ENCODE measurements around the gene DSCAML1. TPM values are rescaled to one million over a fixed set of nuclear protein-coding genes. Genes with fewer than 3 reads are reported as not detected.

The DSCAML1 gene
- polyA plus RNA-seq, 2 donors = 0.04 TPM

DNA sequence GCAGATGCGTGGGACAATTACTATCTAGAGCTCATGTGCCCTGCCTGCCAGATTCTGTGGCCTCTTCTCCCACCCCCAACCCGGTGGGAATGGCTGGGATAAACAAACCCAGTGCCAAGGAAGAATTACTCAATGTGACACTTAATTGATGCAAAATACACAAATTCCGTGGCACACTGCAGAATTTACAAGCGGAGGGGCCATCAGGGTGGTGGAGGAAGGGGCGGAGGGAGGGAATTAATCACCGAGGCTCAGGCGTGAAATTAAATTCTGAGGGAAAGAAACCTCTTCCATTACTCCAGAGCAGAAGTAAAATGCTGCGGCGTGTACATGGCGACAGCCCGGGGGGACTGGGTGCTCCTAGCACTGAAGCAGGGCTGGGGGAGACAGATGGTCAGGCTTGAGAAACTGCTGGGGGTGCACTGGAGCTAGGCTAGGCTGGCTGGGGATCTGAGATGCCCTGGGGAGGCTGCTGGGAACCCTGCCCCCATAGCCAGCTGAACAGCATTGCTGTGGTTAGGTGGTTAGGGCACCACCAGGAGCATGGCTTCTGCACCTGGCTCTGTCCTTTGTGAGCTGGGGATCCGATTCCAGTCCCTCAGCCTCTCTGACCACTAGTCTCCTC is 268.8 kb downstream of the DSCAML1 start:
- no peaks in the 10 kb centered on the region for H3K27me3 ChIP-seq (ENCODE audit: control insufficient read depth in 1 of 2, insufficient read depth in 2 of 2, low read length in 2 of 2)
- H3K36me3 ChIP-seq (ENCODE audit: control insufficient read depth in 2 of 2, insufficient read depth in 2 of 2, low read length in 1 of 2) = no peaks in the 10 kb centered on the region
- H3K4me3 ChIP-seq (ENCODE audit: low read depth in 1 of 2, low read length in 2 of 2) = no peak overlapping the region
- no peak overlapping the region for H3K27ac ChIP-seq (ENCODE audit: low read depth in 2 of 2, low read length in 1 of 2)
- H3K4me1 ChIP-seq (ENCODE audit: control insufficient read depth in 2 of 2, insufficient read depth in 2 of 2, low read length in 1 of 2) = no peaks in the 10 kb centered on the region
- no peaks in the 10 kb centered on the region for H3K9me3 ChIP-seq (ENCODE audit: control insufficient read depth in 2 of 2, insufficient read depth in 1 of 2, low read depth in 1 of 2, low read length in 1 of 2)
- WGBS, 2 donors = 46 to 58% methylated on average over 12 of the region's 12 CpGs

DNA sequence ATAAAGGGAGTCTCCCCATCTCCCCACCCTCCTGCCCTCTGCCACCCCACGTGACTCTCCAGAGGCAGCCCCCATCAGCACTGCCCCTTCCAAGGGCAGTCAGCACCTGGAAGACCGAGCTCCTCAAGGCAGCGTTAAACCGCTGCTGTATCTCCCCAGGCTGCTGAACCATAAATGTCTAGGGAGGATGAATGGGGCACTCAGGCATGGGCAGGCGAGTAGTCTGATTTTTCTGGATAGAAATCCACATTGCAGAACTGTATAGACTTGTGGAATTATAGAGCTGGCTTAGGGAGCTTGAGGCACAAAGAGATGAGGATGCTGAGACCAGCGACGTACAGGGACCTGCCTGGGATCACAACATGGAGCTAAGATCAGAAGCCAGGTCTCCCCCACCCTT is 269.7 kb downstream of the DSCAML1 start:
- H3K9me3 ChIP-seq (ENCODE audit: control insufficient read depth in 2 of 2, insufficient read depth in 1 of 2, low read depth in 1 of 2, low read length in 1 of 2) = no peaks in the 10 kb centered on the region
- no peak overlapping the region for H3K27ac ChIP-seq (ENCODE audit: low read depth in 2 of 2, low read length in 1 of 2)
- WGBS, 2 donors = 67 to 78% methylated on average over 7 of the region's 7 CpGs

DNA sequence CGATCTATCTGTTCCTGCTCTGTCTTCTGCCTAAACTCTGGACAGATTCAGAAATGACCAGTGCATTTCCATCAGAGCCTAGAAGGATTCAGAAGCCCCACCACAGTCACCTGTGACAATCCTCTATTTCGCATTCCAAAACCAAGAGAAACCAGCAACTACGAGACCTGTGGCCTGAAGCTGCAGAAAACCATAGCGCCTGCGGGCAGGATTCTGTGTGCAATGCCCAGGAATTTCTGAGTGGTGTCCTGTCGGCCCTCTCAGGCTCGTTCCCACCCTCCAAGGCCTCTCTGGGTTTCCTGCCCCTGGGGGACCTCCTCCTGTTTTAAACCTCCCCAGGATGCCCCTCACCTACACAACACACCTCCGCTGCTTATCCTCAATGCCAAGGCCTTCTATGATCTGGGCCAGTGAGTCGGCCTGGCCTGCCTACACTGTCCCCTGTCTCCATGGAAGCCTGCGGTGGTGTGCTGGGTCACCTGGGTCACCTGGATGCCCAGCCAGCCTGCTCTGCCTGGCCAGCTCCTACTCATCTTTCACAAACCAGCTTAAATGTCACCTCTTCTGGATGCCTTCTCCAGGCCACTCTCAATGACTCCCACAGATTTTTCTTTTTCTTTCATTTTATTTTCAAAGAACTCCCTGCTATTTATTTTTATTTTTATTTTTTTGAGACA is 271.0 kb downstream of the DSCAML1 start:
- 88 to 90% methylated on average over 10 of the region's 10 CpGs for WGBS, 2 donors
- no peak overlapping the region for H3K27ac ChIP-seq (ENCODE audit: low read depth in 2 of 2, low read length in 1 of 2)
- no peak overlapping the region for H3K4me3 ChIP-seq (ENCODE audit: low read depth in 1 of 2, low read length in 2 of 2)
- no peaks in the 10 kb centered on the region for H3K36me3 ChIP-seq (ENCODE audit: control insufficient read depth in 2 of 2, insufficient read depth in 2 of 2, low read length in 1 of 2)
- no peaks in the 10 kb centered on the region for H3K4me1 ChIP-seq (ENCODE audit: control insufficient read depth in 2 of 2, insufficient read depth in 2 of 2, low read length in 1 of 2)
- no peaks in the 10 kb centered on the region for H3K27me3 ChIP-seq (ENCODE audit: control insufficient read depth in 1 of 2, insufficient read depth in 2 of 2, low read length in 2 of 2)
- no peaks in the 10 kb centered on the region for H3K9me3 ChIP-seq (ENCODE audit: control insufficient read depth in 2 of 2, insufficient read depth in 1 of 2, low read depth in 1 of 2, low read length in 1 of 2)

More for the DNA sequence above, 269.7 kb downstream of the DSCAML1 start:
- no peaks in the 10 kb centered on the region for H3K27me3 ChIP-seq (ENCODE audit: control insufficient read depth in 1 of 2, insufficient read depth in 2 of 2, low read length in 2 of 2)
- no peaks in the 10 kb centered on the region for H3K36me3 ChIP-seq (ENCODE audit: control insufficient read depth in 2 of 2, insufficient read depth in 2 of 2, low read length in 1 of 2)
- H3K4me3 ChIP-seq (ENCODE audit: low read depth in 1 of 2, low read length in 2 of 2) = no peak overlapping the region
- no peaks in the 10 kb centered on the region for H3K4me1 ChIP-seq (ENCODE audit: control insufficient read depth in 2 of 2, insufficient read depth in 2 of 2, low read length in 1 of 2)

- Histone ChIP-seq H3K27me3 (ENCODE audit: control insufficient read depth in 1 of 2, insufficient read depth in 2 of 2, low read length in 2 of 2) (no peaks in the 10 kb centered on the region), H3K27ac (ENCODE audit: low read depth in 2 of 2, low read length in 1 of 2) (no peak overlapping the region), H3K36me3 (ENCODE audit: control insufficient read depth in 2 of 2, insufficient read depth in 2 of 2, low read length in 1 of 2) (no peaks in the 10 kb centered on the region), H3K4me3 (ENCODE audit: low read depth in 1 of 2, low read length in 2 of 2) (no peak overlapping the region), H3K9me3 (ENCODE audit: control insufficient read depth in 2 of 2, insufficient read depth in 1 of 2, low read depth in 1 of 2, low read length in 1 of 2) (no peaks in the 10 kb centered on the region), H3K4me1 (ENCODE audit: control insufficient read depth in 2 of 2, insufficient read depth in 2 of 2, low read length in 1 of 2) (no peaks in the 10 kb centered on the region)
- 89 to 91% methylated on average over 24 of the region's 24 CpGs for WGBS, 2 donors
These were observed 272.4 kb downstream of the DSCAML1 start for GRCh38 chr11:117524468-117525183.

DNA sequence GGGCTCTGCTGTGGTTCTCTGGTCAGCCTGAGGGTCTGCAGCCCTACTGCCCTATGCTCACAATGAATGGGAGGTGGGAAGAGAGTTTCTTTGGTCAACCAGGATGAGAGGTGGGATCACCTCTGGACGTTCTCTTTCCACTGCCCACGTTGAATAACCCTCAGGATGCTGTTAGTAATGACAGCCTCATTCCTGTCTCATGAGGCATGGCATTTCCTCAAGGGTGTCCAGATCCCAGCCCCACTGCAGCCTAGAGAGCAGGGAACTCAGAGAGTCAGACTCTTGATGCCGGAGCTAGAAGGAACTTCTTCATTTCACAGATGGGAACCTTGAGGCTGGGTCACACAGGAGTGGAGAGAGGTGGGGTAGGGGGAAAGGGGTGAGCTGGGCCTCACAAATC is 273.3 kb downstream of the DSCAML1 start:
- 71 to 74% methylated on average over 3 of the region's 3 CpGs for WGBS, 2 donors
- no peak overlapping the region for H3K27ac ChIP-seq (ENCODE audit: low read depth in 2 of 2, low read length in 1 of 2)
- H3K36me3 ChIP-seq (ENCODE audit: control insufficient read depth in 2 of 2, insufficient read depth in 2 of 2, low read length in 1 of 2) = no peaks in the 10 kb centered on the region
- no peaks in the 10 kb centered on the region for H3K4me1 ChIP-seq (ENCODE audit: control insufficient read depth in 2 of 2, insufficient read depth in 2 of 2, low read length in 1 of 2)
- no peaks in the 10 kb centered on the region for H3K9me3 ChIP-seq (ENCODE audit: control insufficient read depth in 2 of 2, insufficient read depth in 1 of 2, low read depth in 1 of 2, low read length in 1 of 2)
- no peaks in the 10 kb centered on the region for H3K27me3 ChIP-seq (ENCODE audit: control insufficient read depth in 1 of 2, insufficient read depth in 2 of 2, low read length in 2 of 2)
- H3K4me3 ChIP-seq (ENCODE audit: low read depth in 1 of 2, low read length in 2 of 2) = no peak overlapping the region

DNA sequence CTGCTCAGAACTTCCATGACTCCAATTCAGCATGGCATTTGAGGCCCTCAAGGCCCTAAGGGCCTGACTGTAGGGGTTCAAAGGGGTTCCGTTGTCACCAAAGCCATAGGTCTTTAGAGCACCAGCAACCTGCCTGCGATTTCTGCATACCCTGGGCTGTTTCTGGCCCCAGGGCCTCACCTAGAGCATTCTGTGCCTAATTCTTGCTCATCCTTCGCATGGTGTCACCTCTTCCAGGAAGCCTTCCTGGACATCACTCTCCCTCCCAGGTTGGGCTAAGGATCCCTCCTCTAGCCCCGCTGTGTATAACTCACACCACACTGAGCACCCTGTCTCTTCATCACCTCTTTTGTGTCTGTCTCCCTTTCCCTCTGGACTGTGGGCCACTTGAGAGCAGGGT is 275.0 kb downstream of the DSCAML1 start:
- H3K27ac ChIP-seq (ENCODE audit: low read depth in 2 of 2, low read length in 1 of 2) = no peak overlapping the region
- no peaks in the 10 kb centered on the region for H3K36me3 ChIP-seq (ENCODE audit: control insufficient read depth in 2 of 2, insufficient read depth in 2 of 2, low read length in 1 of 2)
- H3K4me1 ChIP-seq (ENCODE audit: control insufficient read depth in 2 of 2, insufficient read depth in 2 of 2, low read length in 1 of 2) = no peaks in the 10 kb centered on the region
- no peak overlapping the region for H3K4me3 ChIP-seq (ENCODE audit: low read depth in 1 of 2, low read length in 2 of 2)
- 67 to 92% methylated on average over 4 of the region's 4 CpGs for WGBS, 2 donors
- no peaks in the 10 kb centered on the region for H3K9me3 ChIP-seq (ENCODE audit: control insufficient read depth in 2 of 2, insufficient read depth in 1 of 2, low read depth in 1 of 2, low read length in 1 of 2)
- no peaks in the 10 kb centered on the region for H3K27me3 ChIP-seq (ENCODE audit: control insufficient read depth in 1 of 2, insufficient read depth in 2 of 2, low read length in 2 of 2)

- 93 to 94% methylated on average over 21 of the region's 21 CpGs for WGBS, 2 donors
- Histone ChIP-seq H3K27ac (ENCODE audit: low read depth in 2 of 2, low read length in 1 of 2) (no peak overlapping the region), H3K4me3 (ENCODE audit: low read depth in 1 of 2, low read length in 2 of 2) (no peak overlapping the region), H3K9me3 (ENCODE audit: control insufficient read depth in 2 of 2, insufficient read depth in 1 of 2, low read depth in 1 of 2, low read length in 1 of 2) (no peaks in the 10 kb centered on the region), H3K36me3 (ENCODE audit: control insufficient read depth in 2 of 2, insufficient read depth in 2 of 2, low read length in 1 of 2) (no peaks in the 10 kb centered on the region), H3K4me1 (ENCODE audit: control insufficient read depth in 2 of 2, insufficient read depth in 2 of 2, low read length in 1 of 2) (no peaks in the 10 kb centered on the region), H3K27me3 (ENCODE audit: control insufficient read depth in 1 of 2, insufficient read depth in 2 of 2, low read length in 2 of 2) (no peaks in the 10 kb centered on the region)
These were observed 276.1 kb downstream of the DSCAML1 start for GRCh38 chr11:117520966-117521365.

GRCh38 chr11:117520201-117520600 is 276.8 kb downstream of the DSCAML1 start:
- Histone ChIP-seq H3K9me3 (ENCODE audit: control insufficient read depth in 2 of 2, insufficient read depth in 1 of 2, low read depth in 1 of 2, low read length in 1 of 2) (no peaks in the 10 kb centered on the region), H3K27me3 (ENCODE audit: control insufficient read depth in 1 of 2, insufficient read depth in 2 of 2, low read length in 2 of 2) (no peaks in the 10 kb centered on the region), H3K36me3 (ENCODE audit: control insufficient read depth in 2 of 2, insufficient read depth in 2 of 2, low read length in 1 of 2) (no peaks in the 10 kb centered on the region), H3K4me1 (ENCODE audit: control insufficient read depth in 2 of 2, insufficient read depth in 2 of 2, low read length in 1 of 2) (no peaks in the 10 kb centered on the region), H3K4me3 (ENCODE audit: low read depth in 1 of 2, low read length in 2 of 2) (no peak overlapping the region), H3K27ac (ENCODE audit: low read depth in 2 of 2, low read length in 1 of 2) (no peak overlapping the region)
- 74 to 80% methylated on average over 3 of the region's 3 CpGs for WGBS, 2 donors

GRCh38 chr11:117519590-117519989 is 277.4 kb downstream of the DSCAML1 start:
- Histone ChIP-seq H3K9me3 (ENCODE audit: control insufficient read depth in 2 of 2, insufficient read depth in 1 of 2, low read depth in 1 of 2, low read length in 1 of 2) (no peaks in the 10 kb centered on the region), H3K4me3 (ENCODE audit: low read depth in 1 of 2, low read length in 2 of 2) (no peak overlapping the region), H3K27me3 (ENCODE audit: control insufficient read depth in 1 of 2, insufficient read depth in 2 of 2, low read length in 2 of 2) (no peaks in the 10 kb centered on the region), H3K4me1 (ENCODE audit: control insufficient read depth in 2 of 2, insufficient read depth in 2 of 2, low read length in 1 of 2) (no peaks in the 10 kb centered on the region), H3K36me3 (ENCODE audit: control insufficient read depth in 2 of 2, insufficient read depth in 2 of 2, low read length in 1 of 2) (no peaks in the 10 kb centered on the region), H3K27ac (ENCODE audit: low read depth in 2 of 2, low read length in 1 of 2) (no peak overlapping the region)
- 48 to 58% methylated on average over 4 of the region's 4 CpGs for WGBS, 2 donors

All from esophagus (tissue), 2 donors.